Mesothelial cell of epicardium (in vitro differentiated cells): ENCODE data around the gene CD46. TPM values are rescaled to one million over a fixed set of nuclear protein-coding genes. Genes with fewer than 3 reads are reported as not detected.
"Not testable (repeated sequence)": the region's sequence is repeated elsewhere in the genome, so short reads cannot be mapped to it uniquely, and the experiment has no call there.

ENCODE experiments used
- DNase-seq, 2 experiments: peaks; one replicate each; pipeline ENCODE4 v3.0.0; 2021; ENCODE audit warnings: low spot score in 2 of 2; ENCODE audit not compliant: unreplicated experiment in 2 of 2
- H3K27ac Mint-ChIP-seq: 2 replicates; pipeline ENCODE4 v1.8.0; 2021; ENCODE audit warnings: mixed read lengths
- H3K27me3 Mint-ChIP-seq: 2 replicates; pipeline ENCODE4 v1.8.0; 2021; ENCODE audit warnings: low read depth, mixed read lengths
- H3K36me3 Mint-ChIP-seq: 2 replicates; pipeline ENCODE4 v1.8.0; 2021; ENCODE audit warnings: mixed read lengths
- H3K4me1 Mint-ChIP-seq: 2 replicates; pipeline ENCODE4 v1.8.0; 2021; ENCODE audit warnings: mixed read lengths
- H3K4me3 Mint-ChIP-seq: 2 replicates; pipeline ENCODE4 v1.8.0; 2021; ENCODE audit warnings: mild to moderate bottlenecking, moderate library complexity, mixed read lengths
- H3K9me3 Mint-ChIP-seq: 2 replicates; pipeline ENCODE4 v1.8.0; 2021; ENCODE audit warnings: mixed read lengths
- CTCF ChIP-seq: fragments of 200-600 bp; sonication (generic); IDR thresholded peaks from one replicate; pipeline ENCODE4 v1.5.0; 2021; ENCODE audit warnings: antibody characterized with exemption; ENCODE audit not compliant: unreplicated experiment
- total RNA-seq: library from RNA; stranded (reverse); gene quantifications from 3 replicates; pipeline ENCODE4 v1.2.1, GENCODE V29; 2021

CD46 gene
- total RNA-seq, 1 donor from 2014 or later = 223 TPM

GRCh38 chr1:207719234-207719633, 32.6 kb upstream of the CD46 start:
- Mint-ChIP-seq H3K27ac (no peak overlapping the region), H3K4me3 (no peak overlapping the region), H3K36me3 (no peaks in the 10 kb centered on the region), H3K27me3 (no peaks in the 10 kb centered on the region), H3K9me3 (peaks cover 5% of the 10 kb centered on the region), H3K4me1 (no peaks in the 10 kb centered on the region)
- TF ChIP-seq CTCF = no peak
- no peak for DNase-seq

GRCh38 chr1:207728200-207728858, 23.5 kb upstream of the CD46 start:
- peaks cover 17% of the 10 kb centered on the region for H3K9me3 Mint-ChIP-seq
- not testable (repeated sequence) for H3K27ac Mint-ChIP-seq, H3K4me3 Mint-ChIP-seq, DNase-seq, H3K4me1 Mint-ChIP-seq, H3K27me3 Mint-ChIP-seq, H3K36me3 Mint-ChIP-seq

GRCh38 chr1:207737503-207738157, 14.2 kb upstream of the CD46 start:
- not testable (repeated sequence) for DNase-seq, H3K27me3 Mint-ChIP-seq, H3K36me3 Mint-ChIP-seq, H3K4me3 Mint-ChIP-seq
- peak overlapping the region; percentile 64 for H3K27ac Mint-ChIP-seq
- peaks cover 14% of the 10 kb centered on the region for H3K9me3 Mint-ChIP-seq
- peaks cover 15% of the 10 kb centered on the region for H3K4me1 Mint-ChIP-seq

- H3K9me3 Mint-ChIP-seq = peaks cover 14% of the 10 kb centered on the region
These were observed 13.6 kb upstream of the CD46 start for GRCh38 chr1:207738158-207738659.

GRCh38 chr1:207740207-207740606, 11.6 kb upstream of the CD46 start:
- no peaks in the 10 kb centered on the region for H3K36me3 Mint-ChIP-seq
- no peak overlapping the region for H3K4me3 Mint-ChIP-seq
- H3K9me3 Mint-ChIP-seq = peaks cover 14% of the 10 kb centered on the region
- no peaks in the 10 kb centered on the region for H3K27me3 Mint-ChIP-seq
- H3K27ac Mint-ChIP-seq = no peak overlapping the region
- H3K4me1 Mint-ChIP-seq = peaks cover 15% of the 10 kb centered on the region
- no peak for DNase-seq
- no peak for TF ChIP-seq CTCF

More at GRCh38 chr1:207738158-207738659, 13.6 kb upstream of the CD46 start:
- peak overlapping the region; percentile 64 for H3K27ac Mint-ChIP-seq
- DNase-seq, H3K27me3 Mint-ChIP-seq, H3K36me3 Mint-ChIP-seq, H3K4me3 Mint-ChIP-seq: not testable (repeated sequence)
- H3K4me1 Mint-ChIP-seq = peaks cover 15% of the 10 kb centered on the region

- H3K9me3 Mint-ChIP-seq = peaks cover 10% of the 10 kb centered on the region
- no peak overlapping the region for H3K4me3 Mint-ChIP-seq
- no peaks in the 10 kb centered on the region for H3K36me3 Mint-ChIP-seq
- DNase-seq = no peak
- no peak overlapping the region for H3K27ac Mint-ChIP-seq
- no peaks in the 10 kb centered on the region for H3K27me3 Mint-ChIP-seq
- H3K4me1 Mint-ChIP-seq = peaks cover 9% of the 10 kb centered on the region
- TF ChIP-seq CTCF = no peak
These were observed 8.9 kb upstream of the CD46 start for GRCh38 chr1:207742850-207743555.
